Measurements from ENCODE around the gene TAF9. TPM values are rescaled to one million over a fixed set of nuclear protein-coding genes. Genes with fewer than 3 reads are reported as not detected.

Gene TAF9
- total RNA-seq, 1 experiment from 2014 or later: 76.1 TPM

- TF ChIP-seq ZNF532 (CRISPR knock-in tag; IDR thresholded peaks at IDR 0.05; ENCODE audit: borderline replicate concordance) (no peak), HMGXB4 (CRISPR knock-in tag; IDR thresholded peaks at IDR 0.05) (peak; percentile 95; the same call in 1 of the 2 replicates), SMAD4 (CRISPR knock-in tag; IDR thresholded peaks at IDR 0.05) (no peak), CTCF (IDR thresholded peaks at IDR 0.05) (no peak), ZMAT4 (CRISPR knock-in tag; IDR thresholded peaks at IDR 0.05) (no peak), JAZF1 (CRISPR knock-in tag; IDR thresholded peaks at IDR 0.05) (no peak), STAT6 (CRISPR knock-in tag; conservative IDR thresholded peaks at IDR 0.05; ENCODE audit: low read depth) (no peak), MYBL2 (CRISPR knock-in tag; IDR thresholded peaks at IDR 0.05) (peak; percentile 54; the same call in 1 of the 2 replicates)
These were observed 45.7 kb upstream of the TAF9 start, which contains the start of gene MARVELD2 (continued) for GRCh38 chr5:69414885-69415583.

GRCh38 chr5:69404659-69405330 lies 35.5 kb upstream of the TAF9 start:
- ATAC-seq (no peak), DNase-seq (ENCODE audit: low spot score) (no peak)
- Mint-ChIP-seq H3K9me3 (peaks cover 6% of the 10 kb centered on the region), H3K27ac (no peak overlapping the region), H3K36me3 (peaks cover 32% of the 10 kb centered on the region), H3K27me3 (ENCODE audit: low read depth) (no peaks in the 10 kb centered on the region), H3K4me3 (no peak overlapping the region), H3K4me1 (no peaks in the 10 kb centered on the region)
- ChIA-PET POLR2A (no interaction called here), CTCF (no interaction called here)
- TF ChIP-seq HMGA2 (CRISPR knock-in tag; IDR thresholded peaks at IDR 0.05) (no peak), NFATC4 (CRISPR knock-in tag; IDR thresholded peaks at IDR 0.05) (no peak), ZNF423 (CRISPR knock-in tag; IDR thresholded peaks at IDR 0.05) (no peak), SP1 (CRISPR knock-in tag; conservative IDR thresholded peaks at IDR 0.05) (no peak), ERG (CRISPR knock-in tag; IDR thresholded peaks at IDR 0.05) (no peak), ZBTB21 (CRISPR knock-in tag; IDR thresholded peaks at IDR 0.05; ENCODE audit: borderline replicate concordance) (no peak), STAT6 (CRISPR knock-in tag; conservative IDR thresholded peaks at IDR 0.05; ENCODE audit: low read depth) (no peak), GRHL2 (CRISPR knock-in tag; IDR thresholded peaks at IDR 0.05; ENCODE audit: insufficient replicate concordance, severe bottlenecking) (no peak), ATF3 (CRISPR knock-in tag; conservative IDR thresholded peaks at IDR 0.05) (no peak), JAZF1 (CRISPR knock-in tag; IDR thresholded peaks at IDR 0.05) (no peak), JUN (CRISPR knock-in tag; IDR thresholded peaks at IDR 0.05) (no peak)

All from WTC11 (cell line).